ENCODE measurements around the gene PXN.
"Not testable (repeated sequence)": the region's sequence is repeated elsewhere in the genome, so short reads cannot be mapped to it uniquely, and the experiment has no call there.

PXN gene

GRCh38 chr12:120212301-120212700 is 53.2 kb downstream of the PXN start:
- in situ Hi-C loops (cut with HindIII; ENCODE audit: low sequenced_read_pairs) = no loop called here

- in situ Hi-C loops (cut with HindIII; ENCODE audit: low sequenced_read_pairs) = no loop called here
Observed at GRCh38 chr12:120211904-120212283, 53.6 kb downstream of the PXN start.

GRCh38 chr12:120211243-120211903 is 54.2 kb downstream of the PXN start:
- in situ Hi-C loops (cut with HindIII; ENCODE audit: low sequenced_read_pairs) = no loop called here

GRCh38 chr12:120209851-120210250 is 55.7 kb downstream of the PXN start:
- in situ Hi-C loops (cut with HindIII; ENCODE audit: low sequenced_read_pairs) = loop anchor here (10.0 kb wide), 1 partner anchor 55 kb away; the partner anchor contains the start of gene PXN

- in situ Hi-C loops (cut with HindIII; ENCODE audit: low sequenced_read_pairs) = loop anchor here (10.0 kb wide), 1 partner anchor 58 kb away; the partner anchor contains the start of gene PXN
Observed at GRCh38 chr12:120207227-120207626, 58.3 kb downstream of the PXN start.

GRCh38 chr12:120206781-120207180 is 58.7 kb downstream of the PXN start:
- in situ Hi-C loops (cut with HindIII; ENCODE audit: low sequenced_read_pairs) = loop anchor here (10.0 kb wide), 1 partner anchor 58 kb away; the partner anchor contains the start of gene PXN

- in situ Hi-C loops (cut with HindIII; ENCODE audit: low sequenced_read_pairs) = loop anchor here (10.0 kb wide), 1 partner anchor 59 kb away; the partner anchor contains the start of gene PXN
Observed at GRCh38 chr12:120206228-120206627, 59.3 kb downstream of the PXN start.

GRCh38 chr12:120204171-120204570 is 61.4 kb downstream of the PXN start:
- in situ Hi-C loops (cut with HindIII; ENCODE audit: low sequenced_read_pairs) = loop anchor here (10.0 kb wide), 1 partner anchor 61 kb away; the partner anchor contains the start of gene PXN

GRCh38 chr12:120200364-120200800 is 65.1 kb downstream of the PXN start:
- in situ Hi-C loops (cut with HindIII; ENCODE audit: low sequenced_read_pairs) = loop anchor here (10.0 kb wide), 1 partner anchor 64 kb away; the partner anchor contains the start of gene PXN

DNA sequence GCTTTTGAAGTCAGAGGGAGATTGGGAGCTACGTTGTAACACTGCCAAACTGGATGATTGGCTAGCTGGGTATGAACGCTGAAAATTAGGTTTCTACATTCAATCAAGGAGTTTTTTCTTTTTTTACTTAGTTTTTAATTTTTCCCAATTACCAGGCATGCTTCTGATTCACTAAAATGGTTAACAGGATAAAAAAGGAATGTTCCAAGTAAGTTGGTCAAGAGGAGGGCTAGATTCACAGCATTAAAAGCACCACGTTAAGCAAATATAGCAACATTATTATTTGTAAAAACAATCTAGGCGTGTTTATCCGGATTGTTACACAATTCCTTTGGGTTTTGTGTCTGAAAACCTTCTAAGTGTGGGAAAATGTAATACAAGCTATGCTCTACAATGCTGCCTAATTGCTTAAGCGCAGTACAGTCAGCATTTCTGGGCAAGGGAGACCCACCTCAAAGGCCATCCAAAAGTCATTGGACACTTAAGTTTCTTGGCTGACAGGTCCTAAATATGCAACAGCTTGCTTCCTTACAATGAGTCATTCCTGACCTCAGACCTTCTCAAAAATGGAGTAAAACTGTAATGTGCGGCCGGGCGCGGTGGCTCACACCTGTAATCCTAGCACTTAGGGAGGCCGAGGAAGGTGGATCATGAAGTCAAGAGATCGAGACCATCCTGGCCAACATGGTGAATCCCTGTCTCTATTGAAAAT is 65.8 kb downstream of the PXN start:
- in situ Hi-C loops (cut with HindIII; ENCODE audit: low sequenced_read_pairs) = loop anchor here (10.0 kb wide), 1 partner anchor 65 kb away; the partner anchor contains the start of gene PXN

GRCh38 chr12:120199025-120199424 is 66.5 kb downstream of the PXN start:
- in situ Hi-C loops (cut with HindIII; ENCODE audit: low sequenced_read_pairs) = no loop called here

GRCh38 chr12:120197542-120197887 is 68.0 kb downstream of the PXN start:
- in situ Hi-C loops (cut with HindIII; ENCODE audit: low sequenced_read_pairs) = no loop called here

DNA sequence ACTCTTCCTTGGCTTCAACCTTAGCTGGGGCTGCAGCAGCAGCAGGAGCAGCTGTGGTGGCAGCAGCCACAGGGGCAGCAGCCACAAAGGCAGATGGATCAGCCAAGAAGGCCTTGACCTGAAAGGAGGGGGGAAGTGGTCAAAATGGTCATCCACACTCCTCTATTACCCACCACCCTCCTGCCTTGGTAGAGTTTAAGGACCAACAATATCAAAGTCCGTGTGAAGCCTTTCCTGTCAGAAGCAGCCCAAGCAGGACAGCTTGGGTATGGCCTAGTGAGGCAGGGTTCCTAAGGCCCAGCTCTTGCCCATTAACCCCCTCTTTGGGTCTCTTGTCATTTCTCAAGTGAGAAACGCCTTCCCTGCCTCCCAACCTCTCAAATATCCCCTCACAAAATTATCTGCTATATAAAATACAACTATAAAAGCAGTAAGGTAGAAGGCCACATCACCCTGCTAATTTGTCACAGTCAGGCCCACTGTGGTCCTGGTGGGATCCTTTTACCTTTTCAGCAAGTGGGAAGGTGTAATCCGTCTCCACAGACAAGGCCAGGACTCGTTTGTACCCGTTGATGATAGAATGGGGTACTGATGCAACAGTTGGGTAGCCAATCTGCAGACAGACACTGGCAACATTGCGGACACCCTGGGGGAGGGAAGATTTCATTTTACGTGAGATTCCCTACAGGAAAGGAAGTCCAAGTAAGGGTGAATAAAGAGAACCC is 68.6 kb downstream of the PXN start:
- in situ Hi-C loops (cut with HindIII; ENCODE audit: low sequenced_read_pairs) = not testable (repeated sequence)

DNA sequence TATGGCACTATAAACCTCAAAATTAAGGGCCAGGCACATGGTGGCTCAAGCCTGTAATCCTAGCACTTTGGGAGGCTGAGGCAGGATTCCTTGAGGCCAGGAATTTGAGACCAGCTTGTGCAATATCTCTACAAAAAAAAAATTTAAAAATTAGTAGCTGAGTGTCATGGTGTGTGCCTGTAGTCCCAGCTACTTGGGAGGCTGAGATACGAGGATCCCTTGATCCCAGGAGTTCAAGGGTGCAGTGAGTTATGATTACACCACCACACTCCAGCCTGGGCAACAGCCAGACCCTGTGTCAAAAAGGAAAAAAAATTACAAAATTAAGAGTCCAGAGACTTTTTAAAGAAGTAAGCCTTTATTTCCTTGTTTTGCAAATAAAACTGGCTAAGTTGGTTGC is 69.2 kb downstream of the PXN start:
- in situ Hi-C loops (cut with HindIII; ENCODE audit: low sequenced_read_pairs) = no loop called here

GRCh38 chr12:120194534-120195395 is 70.8 kb downstream of the PXN start, which contains the start of gene GCN1:
TSS of gene GCN1 (minus strand) at chr12:120194715. CDS start at chr12:120194697, 18 bp downstream.
- in situ Hi-C loops (cut with HindIII; ENCODE audit: low sequenced_read_pairs) = no loop called here

DNA sequence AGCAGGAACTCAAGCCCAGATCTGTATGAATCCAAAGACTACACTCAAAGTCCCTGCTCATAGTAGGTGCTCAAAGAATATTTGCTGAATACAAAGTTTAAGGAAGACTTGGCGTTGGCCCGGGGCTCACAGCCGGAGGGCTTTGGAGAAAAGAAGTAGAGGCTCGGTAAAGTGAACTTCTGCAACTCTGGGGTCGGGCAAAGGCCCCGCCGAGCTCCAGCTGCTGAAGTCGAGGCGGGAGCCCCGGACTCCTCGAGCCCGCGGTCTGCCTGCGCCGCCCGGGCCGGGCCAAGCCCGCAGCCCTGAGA is 71.3 kb downstream of the PXN start:
- in situ Hi-C loops (cut with HindIII; ENCODE audit: low sequenced_read_pairs) = no loop called here

GRCh38 chr12:120193286-120193685 is 72.2 kb downstream of the PXN start:
- in situ Hi-C loops (cut with HindIII; ENCODE audit: low sequenced_read_pairs) = not testable (repeated sequence)

- in situ Hi-C loops (cut with HindIII; ENCODE audit: low sequenced_read_pairs) = no loop called here
Observed at GRCh38 chr12:120190985-120191480, 74.5 kb downstream of the PXN start.

DNA sequence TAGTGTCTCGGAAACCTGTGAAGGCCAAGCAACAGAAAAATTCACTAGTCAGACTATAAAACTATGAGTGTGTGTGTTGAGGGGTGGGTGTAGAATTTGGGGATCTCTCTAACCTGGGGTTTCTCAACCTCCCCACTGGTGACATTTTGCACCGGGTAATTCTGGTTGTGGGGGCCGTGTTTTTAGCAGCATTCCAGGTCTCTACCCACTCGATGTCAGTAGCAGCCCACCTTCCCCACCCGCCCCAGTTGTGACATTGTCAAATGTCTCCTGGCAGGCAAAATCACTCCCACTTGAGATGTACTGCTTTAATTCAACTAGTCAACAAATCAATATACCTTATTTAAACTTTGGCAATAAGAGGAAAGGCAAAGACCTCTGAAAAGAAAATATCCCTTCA is 75.1 kb downstream of the PXN start:
- in situ Hi-C loops (cut with HindIII; ENCODE audit: low sequenced_read_pairs) = no loop called here

GRCh38 chr12:120186654-120187053 is 78.9 kb downstream of the PXN start:
- in situ Hi-C loops (cut with HindIII; ENCODE audit: low sequenced_read_pairs) = no loop called here
